ENCODE results near the gene MAML2.

DNA sequence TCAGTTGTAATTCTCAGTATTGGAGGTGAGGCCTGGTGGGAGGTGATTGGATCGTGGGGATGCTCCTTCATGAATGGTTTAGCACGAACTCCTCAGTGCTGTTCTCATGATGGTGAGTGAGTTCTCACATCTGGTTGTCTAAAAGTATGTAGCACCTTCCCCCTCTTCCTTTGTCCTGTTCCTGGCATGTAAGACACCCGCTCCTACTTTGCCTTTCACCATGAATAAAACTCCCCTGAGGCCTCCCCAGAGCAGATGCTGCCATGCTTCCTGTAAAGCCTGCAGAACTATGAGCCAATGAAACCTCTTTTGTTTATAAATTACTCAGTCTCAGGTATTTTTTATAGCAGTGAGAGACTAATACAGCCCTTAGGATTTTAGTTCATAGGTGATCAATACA lies 191.5 kb downstream of the MAML2 start:
- TF ChIP-seq, protein P1, sequence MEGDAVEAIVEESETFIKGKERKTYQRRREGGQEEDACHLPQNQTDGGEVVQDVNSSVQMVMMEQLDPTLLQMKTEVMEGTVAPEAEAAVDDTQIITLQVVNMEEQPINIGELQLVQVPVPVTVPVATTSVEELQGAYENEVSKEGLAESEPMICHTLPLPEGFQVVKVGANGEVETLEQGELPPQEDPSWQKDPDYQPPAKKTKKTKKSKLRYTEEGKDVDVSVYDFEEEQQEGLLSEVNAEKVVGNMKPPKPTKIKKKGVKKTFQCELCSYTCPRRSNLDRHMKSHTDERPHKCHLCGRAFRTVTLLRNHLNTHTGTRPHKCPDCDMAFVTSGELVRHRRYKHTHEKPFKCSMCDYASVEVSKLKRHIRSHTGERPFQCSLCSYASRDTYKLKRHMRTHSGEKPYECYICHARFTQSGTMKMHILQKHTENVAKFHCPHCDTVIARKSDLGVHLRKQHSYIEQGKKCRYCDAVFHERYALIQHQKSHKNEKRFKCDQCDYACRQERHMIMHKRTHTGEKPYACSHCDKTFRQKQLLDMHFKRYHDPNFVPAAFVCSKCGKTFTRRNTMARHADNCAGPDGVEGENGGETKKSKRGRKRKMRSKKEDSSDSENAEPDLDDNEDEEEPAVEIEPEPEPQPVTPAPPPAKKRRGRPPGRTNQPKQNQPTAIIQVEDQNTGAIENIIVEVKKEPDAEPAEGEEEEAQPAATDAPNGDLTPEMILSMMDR (IDR thresholded peaks at IDR 0.05; ENCODE audit: borderline replicate concordance, extremely low read depth, low read length, poor library complexity, severe bottlenecking): no peak
- no peak for TF ChIP-seq EZH2 (IDR thresholded peaks at IDR 0.05; ENCODE audit: borderline replicate concordance, low read depth, low read length, severe bottlenecking)

Measured in DND-41 (cell line).